Erythroblast (primary cell): ENCODE results near the gene CCDC159.

Experiments used
- GATA1 ChIP-seq: IDR thresholded peaks from 2 replicates; pipeline ENCODE4 v1.6.1; 2011; ENCODE audit warnings: low read depth, mild to moderate bottlenecking, control low read depth, low read length, moderate library complexity
- POLR2A ChIP-seq: IDR thresholded peaks from 2 replicates; pipeline ENCODE4 v1.6.1; 2011; ENCODE audit warnings: mild to moderate bottlenecking, low read length

DNA sequence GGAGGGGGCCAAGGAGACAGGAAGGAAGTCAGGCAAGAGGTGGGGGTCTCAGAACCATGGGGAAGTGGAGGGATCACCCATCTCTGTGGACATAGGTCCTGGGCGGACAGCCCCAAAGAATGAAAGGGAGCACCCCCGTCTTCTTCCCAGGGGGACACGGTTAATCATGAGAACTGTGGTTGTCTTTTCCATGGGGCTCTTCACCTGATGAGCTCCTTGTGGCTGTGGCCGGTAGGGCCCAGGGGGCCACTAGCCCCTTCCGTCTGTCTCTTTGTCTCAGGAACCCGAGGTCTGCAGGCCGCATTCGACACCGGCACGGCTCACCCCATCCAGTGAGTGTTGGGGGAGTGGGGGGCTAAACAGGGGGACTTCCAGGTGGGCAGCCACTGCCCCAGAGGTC lies 17.6 kb downstream of the CCDC159 start:
- TF ChIP-seq POLR2A: no peak
- TF ChIP-seq GATA1: no peak
